AG08396 (cell line): Measurements from ENCODE around the gene KLHL40.
A peak's percentile ranks its signal among the peaks of the same experiment; 100 is the strongest.

Source experiments
- DNase-seq: peaks from one replicate; pipeline ENCODE4 v3.0.0; 2012; ENCODE audit warnings: low spot score, mixed read lengths

KLHL40 gene

DNA sequence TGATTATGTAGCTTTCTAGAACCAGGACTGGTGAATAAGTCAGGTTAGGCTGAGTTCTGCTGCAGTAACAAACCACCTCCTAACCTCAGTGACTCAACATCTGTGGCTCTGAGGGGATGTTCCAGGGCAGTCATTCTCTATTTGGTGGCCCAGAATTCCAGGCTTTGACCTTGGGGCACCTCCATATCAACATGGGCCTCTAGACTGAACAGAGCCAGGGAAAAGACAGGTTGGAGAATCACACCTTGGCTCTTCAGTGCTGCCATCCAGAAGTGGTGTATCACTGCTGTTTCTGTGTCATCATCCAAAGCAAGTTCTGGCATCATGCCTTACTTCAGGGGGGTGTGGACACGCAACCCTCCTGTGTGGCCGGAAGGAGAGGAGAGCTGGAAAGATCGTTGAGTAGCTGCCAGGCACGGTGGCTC lies 16.5 kb upstream of the KLHL40 start:
- DNase-seq: peak; percentile 20

DNA sequence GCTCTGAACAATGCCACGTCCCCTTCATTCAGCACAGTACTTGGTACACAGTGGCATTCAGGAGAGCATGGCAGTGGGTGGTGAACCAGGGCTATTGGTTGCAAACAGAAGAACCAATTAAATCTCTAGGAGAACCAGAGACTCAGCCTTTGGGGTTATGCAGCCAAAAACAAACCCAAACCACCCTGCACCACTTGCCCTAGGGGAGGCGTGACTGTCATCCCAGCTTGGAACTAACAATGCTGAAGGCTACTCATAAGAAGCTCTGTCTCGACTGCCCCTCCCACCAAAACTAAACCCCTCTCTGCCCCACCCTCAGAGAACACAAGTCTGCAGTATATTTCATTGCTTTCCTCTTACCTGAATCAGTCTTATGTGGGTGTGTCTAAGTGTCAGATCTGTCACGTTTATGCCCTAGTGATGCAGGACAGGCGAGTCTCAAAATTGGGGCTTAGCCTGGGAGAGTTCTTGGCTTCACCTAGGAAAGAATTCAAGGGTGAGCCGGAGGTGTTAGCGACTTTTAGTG lies 15.2 kb upstream of the KLHL40 start:
- no peak for DNase-seq

DNA sequence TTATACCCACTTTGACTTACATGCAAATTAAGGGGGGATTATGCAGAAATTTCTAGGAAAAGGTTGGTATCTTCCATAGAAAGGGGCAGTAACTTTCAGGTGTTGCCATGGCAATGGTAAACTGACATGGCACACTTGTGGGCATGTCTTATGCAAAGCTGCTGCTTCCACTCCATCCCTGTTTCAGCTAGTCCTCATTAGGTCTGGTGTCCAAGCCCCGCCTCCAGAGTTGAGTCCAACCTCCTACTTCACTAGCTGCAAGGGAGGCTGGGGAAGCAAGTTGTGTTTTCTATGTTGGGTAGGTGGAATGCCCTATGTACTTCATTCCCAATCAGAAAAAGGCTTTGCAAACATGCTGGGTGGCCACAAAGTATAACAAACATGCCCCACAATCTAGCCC lies 14.7 kb upstream of the KLHL40 start:
- DNase-seq: no peak

DNA sequence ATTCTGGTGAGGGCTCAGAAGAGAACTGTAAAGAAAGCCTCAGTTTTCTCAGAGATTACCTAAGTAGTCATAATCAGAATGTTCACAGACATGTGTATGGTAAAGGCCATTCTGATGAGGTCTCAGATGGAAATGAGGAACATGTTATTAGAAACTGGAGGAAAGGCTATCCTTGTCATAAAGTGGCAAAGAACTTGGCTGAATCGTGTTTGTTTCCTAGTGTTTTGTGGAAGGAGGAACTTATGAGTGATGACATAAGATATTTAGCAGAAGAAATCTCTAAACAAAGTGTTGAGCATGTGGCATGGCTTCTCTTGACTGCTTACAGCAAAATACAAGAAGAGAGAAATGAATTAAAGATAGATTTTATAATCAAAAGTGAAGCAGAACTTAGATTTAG lies 12.8 kb upstream of the KLHL40 start:
- DNase-seq: no peak

DNA sequence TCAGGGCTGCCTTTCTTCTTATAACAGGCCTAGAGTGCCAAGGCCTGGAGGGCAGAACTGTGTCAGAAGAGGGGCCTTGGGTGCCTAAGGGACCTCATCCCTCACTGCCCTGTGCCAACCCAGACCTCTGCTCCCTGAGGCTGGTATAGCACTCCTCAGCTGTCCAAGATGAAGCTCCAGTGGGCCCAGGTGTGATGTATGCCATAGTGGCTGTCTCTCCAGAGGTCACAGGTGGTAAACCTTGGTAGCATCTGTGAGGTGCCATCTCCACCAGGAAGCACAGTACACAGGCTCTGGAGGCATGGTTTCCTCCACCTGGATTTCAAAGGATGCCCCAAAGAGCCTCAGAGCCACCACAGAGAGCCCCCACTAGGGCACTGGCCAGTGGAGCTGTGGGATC lies 12.3 kb upstream of the KLHL40 start:
- no peak for DNase-seq

DNA sequence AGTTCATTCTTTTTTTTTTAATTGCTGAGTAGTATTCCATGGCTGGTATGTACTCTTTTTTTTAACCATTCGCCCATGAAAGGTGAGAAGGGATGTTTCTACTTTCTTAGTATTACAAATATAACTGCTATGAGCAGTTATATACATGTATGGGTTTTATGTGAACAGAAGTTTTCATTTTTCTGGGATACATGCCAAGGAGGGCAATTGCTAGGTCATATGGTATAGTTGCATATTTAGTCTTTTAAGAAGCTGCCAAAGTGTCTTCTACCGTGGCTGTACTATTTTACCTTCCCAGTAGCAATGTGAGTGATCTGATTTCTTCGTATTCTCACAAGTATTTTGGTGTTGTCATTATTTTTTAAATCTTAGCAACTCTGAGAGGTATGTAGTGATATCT lies 11.2 kb upstream of the KLHL40 start:
- DNase-seq: no peak

DNA sequence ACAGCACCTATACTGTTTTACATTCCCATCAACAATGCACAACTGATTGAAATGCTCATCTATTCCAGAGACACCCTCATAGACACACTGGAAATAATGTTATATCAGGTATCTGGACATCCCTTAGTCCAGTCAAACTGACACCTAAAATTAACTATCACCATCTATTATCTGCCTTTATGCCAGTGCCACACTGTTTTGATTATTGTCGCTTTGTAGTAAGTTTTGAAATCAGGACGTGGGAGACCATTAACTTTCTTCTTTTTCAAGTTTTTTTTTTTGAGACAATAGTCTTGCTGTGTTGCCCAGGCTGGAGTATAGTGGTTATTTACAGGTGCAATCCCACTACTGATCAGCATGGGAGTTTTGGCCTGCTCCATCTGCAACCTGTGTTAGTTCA lies 9.4 kb upstream of the KLHL40 start:
- no peak for DNase-seq

DNA sequence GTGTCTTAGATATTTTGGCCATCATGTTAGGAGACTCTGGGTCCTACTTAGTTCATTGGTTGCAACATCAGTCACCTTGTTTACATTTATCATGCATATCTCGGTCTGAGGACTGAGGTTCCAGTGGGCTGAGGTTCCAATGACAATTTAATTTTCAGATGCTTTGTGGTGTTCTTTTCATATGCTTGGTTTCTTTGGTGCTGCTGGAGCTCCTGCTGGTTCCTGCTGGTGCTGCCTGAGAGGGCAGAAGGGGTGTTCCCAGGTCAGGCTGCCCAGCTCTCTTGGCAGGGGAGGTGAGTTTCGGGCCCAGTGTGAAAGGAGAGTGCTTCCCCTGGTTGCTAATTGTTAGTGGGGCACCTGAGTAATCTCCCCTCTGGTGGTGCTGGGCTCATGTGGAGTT lies 6.9 kb upstream of the KLHL40 start:
- no peak for DNase-seq

DNA sequence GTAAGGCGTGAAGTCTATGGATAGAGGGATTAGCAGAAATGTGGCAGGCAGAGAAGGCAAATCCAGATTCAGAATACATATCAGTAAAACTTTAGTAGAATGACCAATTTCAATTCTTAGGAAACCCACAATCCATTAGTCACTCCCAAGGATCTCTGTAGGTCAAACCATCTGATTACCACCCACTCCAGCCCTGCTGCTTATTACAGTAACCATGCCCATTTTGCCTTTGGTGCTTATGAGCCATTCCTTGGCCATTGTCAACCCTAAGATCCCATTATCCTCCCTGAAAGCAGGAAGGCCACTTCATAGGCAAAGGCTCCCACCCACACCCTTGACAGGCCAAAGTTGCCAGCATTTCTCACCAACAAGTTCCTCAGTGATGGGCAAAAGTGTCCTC lies 5.1 kb upstream of the KLHL40 start:
- DNase-seq: no peak

DNA sequence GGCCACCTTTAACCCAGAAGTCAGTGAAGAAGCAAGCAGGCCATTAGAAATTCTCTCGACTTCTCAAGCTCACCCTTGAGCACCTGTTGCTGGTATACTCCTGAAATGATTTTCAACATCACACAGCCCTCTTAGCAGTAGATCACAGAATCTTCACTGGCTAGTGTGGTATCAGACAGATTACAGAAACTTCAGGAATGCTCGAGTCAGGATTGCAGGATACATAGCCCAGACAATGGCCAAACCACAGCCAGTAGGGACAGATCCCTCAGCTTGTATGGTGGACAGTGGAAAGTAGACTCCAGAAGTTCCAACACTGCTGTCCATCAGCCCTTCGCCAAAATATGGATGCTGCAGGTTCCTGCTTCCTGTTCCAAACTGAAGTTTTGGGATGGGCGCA lies 4.5 kb upstream of the KLHL40 start:
- DNase-seq: no peak

DNA sequence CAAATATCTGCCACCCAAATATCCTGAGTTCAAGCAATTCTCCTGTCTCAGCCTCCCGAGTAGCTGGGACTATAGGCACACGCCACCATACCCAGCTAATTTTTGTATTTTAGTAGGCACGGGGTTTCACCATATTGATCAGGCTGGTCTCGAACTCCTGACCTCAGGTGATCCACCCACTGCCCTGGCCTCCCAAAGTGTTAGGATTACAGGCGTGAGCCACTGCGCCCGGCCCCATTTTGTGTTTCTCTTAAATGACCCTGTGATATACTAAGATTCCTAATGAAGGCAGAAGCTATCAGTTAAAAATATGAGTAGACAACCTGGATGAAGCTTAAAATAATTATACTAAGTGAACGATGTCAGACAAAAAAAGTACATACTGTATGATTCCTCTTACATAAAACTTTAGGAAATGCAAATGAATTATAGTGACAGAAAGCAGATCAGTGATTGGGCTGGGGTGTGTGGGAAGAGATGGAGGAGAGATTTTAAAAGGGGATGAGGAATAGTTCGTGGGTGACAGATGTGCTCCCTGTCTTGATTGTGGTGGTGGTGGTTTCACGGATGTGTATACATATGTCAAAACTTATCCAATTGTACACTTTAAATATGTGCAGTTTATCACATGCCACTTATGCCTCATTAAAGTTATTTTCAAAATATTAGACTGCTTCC lies 3.8 kb upstream of the KLHL40 start:
- no peak for DNase-seq

DNA sequence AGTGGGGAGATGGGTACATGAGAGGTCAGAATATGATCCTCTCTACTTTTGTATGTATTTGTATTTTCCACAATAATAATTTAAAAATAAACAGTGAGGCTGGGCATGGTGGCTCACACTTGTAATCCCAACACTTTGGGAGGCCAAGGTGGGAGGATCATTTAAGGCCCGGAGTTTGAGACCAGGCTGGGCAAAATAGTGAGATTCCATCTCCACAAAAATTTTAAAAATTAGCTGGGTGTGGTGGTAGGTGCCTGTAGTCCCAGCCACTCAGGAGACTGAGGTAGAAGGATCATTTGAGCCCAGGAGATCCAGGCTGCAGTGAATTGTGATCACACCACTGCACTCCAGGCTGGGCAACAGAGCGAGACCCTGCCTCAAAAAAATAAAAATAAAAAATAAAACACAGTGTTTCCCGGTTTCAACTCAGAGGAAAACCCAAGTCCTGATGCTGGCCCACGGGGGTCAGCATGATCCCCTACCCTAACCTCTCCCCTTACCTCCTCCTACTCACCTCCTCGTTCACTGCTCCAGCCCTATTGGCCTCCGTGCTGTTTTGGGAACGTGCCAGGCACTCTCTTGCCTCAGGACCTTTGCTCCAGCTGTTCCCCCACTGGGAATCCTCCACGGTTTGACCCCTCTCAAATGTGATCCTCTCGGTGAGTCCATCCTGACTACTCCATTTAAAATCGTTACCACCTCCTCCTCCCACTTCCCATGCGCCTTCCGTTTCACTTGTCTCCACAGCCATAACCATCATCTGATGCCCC lies 2.9 kb upstream of the KLHL40 start:
- DNase-seq: no peak

DNA sequence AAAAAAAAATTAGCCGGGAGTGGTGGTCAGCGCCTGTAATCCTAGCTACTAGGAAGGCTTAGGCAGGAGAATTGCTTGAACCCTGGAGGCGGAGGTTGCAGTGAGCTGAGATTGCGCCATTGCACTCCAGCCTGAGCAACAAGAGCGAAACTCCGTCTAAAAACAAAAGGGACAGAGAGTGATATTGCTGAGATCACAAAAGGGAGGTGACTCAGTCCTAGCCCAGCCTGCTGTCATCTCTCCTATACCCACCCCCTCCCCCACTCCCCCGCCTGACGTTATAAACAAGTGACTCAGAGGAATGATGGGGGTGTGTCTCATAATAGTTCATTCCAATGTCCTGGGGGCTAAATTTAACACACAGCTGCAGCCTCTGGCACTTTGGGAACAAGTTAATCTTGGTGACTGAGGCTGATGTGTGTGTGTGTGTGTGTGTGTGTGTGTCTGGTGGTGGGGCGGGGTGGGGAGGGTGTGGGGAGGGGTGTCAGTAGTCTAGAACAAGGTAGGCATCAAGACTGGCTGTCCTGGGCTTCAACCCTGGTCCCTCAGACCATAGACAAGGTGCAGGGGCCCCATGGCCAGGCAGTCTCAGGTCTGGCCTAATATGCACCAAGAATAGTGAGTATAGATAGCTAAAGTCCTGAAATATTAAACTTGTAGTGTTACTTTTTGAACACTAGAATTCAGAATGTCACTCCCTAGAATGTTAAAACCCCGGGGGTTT lies 1.3 kb upstream of the KLHL40 start:
- peak; percentile 97 for DNase-seq

DNA sequence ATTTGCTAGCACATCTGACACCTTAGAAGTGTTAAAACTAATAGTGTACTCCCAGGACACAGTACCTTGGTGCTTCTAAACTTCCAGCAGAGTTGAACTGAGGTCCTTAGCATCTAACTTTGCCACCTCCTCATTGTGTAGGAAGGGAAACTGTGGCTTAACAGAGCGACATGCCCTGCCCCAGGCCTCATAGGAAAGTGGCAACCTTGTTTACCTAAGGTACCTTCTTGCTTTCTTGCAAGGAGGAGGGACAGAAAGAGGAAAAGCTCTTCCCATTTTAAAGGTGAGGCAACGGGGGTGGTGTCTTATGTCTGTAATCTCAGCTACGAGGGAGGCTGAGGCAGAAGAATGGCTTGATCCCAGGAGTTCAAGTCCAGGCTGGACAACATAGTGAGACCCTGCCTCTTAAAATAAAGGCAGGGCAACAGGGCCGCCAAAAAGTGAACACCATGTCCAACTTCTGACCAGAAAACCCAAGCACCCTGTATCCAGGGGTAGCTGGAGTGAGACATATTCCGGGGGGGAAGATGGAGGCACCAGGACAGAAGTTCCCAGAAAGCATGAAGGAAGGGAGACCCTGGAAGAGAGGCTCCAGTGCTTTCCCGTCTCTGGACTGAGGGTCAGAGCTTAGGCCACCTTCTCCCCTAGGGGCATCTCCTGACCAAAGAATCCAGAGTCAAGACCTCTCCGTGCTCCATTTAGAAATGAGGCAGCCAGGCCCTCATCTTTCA lies 540 bp upstream of the KLHL40 start:
- DNase-seq: no peak

DNA sequence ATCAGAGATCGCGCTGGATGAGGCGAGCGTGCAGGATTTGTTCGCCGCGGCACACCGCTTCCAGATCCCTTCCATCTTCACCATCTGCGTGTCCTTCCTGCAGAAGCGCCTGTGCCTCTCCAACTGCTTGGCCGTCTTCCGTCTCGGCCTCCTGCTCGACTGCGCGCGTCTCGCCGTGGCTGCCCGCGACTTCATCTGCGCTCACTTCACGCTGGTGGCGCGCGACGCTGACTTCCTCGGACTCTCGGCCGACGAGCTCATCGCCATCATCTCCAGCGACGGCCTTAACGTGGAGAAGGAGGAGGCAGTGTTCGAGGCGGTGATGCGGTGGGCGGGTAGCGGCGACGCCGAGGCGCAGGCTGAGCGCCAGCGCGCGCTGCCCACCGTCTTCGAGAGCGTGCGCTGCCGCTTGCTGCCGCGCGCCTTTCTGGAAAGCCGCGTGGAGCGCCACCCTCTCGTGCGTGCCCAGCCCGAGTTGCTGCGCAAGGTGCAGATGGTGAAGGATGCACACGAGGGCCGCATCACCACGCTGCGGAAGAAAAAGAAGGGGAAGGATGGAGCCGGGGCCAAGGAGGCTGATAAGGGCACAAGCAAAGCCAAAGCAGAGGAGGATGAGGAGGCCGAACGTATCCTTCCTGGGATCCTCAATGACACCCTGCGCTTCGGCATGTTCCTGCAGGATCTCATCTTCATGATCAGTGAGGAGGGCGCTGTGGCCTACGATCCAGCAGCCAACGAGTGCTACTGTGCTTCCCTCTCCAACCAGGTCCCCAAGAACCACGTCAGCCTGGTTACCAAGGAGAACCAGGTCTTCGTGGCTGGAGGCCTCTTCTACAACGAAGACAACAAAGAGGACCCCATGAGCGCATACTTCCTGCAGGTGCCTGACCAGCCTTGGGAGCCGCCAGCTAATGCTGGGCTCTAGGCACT lies 819 bp downstream of the KLHL40 start:
- DNase-seq: no peak

DNA sequence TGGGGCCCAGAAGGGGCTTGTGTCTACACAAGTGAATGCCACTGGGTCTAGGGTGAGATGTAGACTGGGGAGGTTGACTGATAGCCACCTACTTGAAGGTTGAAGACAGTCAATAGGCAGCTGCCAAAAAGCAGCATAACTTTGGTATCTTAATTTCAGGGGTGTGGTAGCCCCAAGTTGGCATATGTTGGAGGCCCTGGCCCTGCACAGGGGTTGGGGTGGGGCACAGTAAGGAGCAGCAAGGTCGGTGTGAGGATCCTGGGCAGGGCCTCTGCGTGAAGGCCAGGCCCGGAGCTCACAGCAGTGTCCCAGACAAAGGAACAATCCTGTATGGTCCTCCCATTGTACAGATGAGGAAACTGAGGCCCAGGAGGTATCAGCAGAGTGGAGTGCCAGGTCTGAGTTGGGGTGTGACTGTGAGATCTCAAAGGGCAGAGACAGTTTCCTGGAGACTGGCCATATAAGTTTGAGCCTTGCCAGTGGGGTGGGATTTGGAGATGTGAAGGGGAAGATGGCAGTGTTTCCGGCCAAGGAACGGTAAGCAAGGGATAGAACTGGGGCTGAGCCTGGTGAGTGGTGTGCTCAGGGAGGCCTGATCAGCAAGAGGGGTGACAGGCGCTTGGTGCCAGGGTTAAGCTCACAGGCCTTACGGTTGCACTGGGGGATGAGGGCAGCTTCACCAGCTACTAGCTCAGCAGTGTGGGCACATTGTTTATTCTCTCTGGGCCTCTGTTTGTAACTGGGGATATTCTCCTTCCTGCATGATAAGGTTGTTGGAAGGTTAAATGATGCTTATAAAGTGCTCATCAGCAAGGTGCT lies 1.7 kb downstream of the KLHL40 start:
- no peak for DNase-seq

DNA sequence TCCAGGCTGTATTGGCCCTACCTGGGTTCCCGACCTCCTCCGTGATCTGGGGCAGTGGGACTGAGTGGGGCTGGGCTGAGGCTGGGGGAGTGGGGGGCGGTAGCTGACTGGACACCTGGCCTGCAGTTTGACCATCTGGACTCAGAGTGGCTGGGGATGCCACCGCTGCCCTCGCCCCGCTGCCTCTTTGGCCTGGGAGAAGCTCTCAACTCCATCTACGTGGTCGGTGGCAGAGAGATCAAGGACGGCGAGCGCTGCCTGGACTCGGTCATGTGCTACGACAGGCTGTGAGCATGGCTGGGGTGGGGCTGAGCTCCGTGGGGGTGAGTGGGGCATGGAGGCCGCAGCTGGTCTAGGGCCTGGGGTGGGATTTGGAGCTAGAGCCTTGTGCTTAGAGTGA lies 2.7 kb downstream of the KLHL40 start:
- DNase-seq: no peak

DNA sequence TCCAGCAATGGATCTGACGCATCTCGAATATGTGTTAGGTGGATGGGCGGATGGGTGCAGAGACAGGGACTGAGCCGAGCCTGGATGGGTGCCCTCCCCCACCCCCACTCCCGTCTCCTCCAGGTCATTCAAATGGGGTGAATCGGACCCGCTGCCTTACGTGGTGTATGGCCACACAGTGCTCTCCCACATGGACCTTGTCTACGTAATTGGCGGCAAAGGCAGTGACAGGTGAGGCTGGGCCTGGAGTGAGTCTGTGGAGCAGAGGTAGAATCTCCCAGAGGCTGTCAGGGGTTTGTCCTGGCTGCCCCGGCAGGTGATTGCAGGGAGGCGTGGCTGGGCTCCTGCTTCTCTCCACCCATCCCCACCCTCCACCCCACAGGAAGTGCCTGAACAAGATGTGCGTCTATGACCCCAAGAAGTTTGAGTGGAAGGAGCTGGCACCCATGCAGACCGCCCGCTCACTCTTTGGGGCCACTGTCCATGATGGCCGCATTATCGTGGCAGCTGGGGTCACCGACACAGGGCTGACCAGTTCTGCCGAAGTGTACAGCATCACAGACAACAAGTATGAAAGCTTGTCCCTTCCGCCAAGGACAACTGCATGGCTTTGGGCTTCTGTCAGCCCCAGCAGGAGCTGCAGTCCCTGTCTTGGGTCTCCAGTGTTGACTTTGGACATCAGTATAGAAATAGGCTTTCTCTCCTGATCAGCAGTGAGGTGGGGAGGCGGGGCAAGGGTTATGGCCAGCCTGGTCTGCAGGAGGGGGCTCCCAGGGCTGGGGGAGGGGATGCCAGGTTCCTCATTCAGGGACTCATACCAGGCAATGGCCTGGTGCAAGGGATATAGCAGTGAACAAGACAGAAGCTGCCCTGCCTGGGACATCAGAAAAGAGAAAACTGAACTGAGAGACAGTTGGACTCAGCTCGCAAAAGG lies 3.4 kb downstream of the KLHL40 start:
- no peak for DNase-seq

DNA sequence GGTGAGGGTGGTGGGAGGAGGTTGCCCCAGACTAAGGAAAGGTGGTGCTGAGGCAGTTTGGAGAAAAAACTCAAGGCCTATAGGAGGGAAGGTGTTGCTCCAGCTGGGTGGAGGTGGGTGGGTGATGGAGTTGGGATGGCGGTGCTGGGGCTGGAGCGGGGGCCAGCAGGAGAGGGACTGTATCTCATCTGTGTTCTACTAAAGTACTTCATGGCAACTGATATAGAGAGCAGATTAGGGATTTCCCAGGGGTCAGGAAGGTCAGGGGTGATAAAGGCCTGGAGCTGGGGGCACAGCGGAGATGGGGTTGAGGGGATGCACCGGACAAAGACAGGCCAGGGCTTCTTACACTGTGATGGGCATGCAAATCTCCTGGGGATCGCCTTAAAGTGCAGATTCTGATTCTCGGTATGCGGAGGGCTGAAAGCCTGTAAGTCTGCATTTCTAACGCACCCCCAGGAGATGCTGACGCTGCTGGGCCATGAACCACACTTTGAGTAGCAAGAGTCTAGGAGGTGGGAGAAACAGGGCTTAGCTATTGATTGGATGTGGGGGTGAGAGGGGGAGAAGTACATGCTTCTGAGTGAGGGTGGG lies 4.2 kb downstream of the KLHL40 start:
- DNase-seq: no peak
